ENCODE data around the gene NTF3. TPM values are rescaled to one million over a fixed set of nuclear protein-coding genes. Genes with fewer than 3 reads are reported as not detected.

Gene NTF3
- total RNA-seq, 1 donor from 2014 or later = 8.6 TPM

GRCh38 chr12:5509102-5509501, 77.2 kb downstream of the NTF3 start:
- Mint-ChIP-seq H3K4me1 (peaks cover 22% of the 10 kb centered on the region), H3K9me3 (no peaks in the 10 kb centered on the region), H3K27ac (no peak overlapping the region), H3K4me3 (no peak overlapping the region), H3K27me3 (ENCODE audit: low read depth) (peaks cover 13% of the 10 kb centered on the region), H3K36me3 (no peaks in the 10 kb centered on the region)
- DNase-seq (ENCODE audit: low spot score in 2 of 2, unreplicated experiment in 2 of 2) = no peak
- TF ChIP-seq CTCF (IDR thresholded peaks at IDR 0.05; ENCODE audit: unreplicated experiment) = no peak

DNA sequence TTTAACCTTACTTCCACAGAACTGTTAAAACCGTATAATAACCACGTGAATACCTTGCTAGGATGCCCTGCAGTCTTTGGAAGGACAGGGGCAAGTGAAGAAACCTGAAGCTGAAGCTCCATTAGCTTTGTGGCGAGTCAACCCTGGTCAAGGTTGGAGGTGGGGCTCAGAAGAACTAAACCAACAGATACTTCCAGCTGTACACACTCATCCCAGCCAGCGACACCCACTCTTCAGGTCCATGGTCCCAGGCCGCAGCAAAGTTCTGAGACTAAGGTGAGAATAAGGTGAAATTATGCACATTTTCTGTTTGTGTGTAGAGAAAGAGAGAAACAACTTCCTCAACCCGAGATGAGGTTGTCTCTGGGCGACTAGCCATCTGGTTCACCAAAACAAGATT, 77.6 kb downstream of the NTF3 start:
- Mint-ChIP-seq H3K27ac (no peak overlapping the region), H3K4me1 (peaks cover 22% of the 10 kb centered on the region), H3K4me3 (no peak overlapping the region), H3K9me3 (no peaks in the 10 kb centered on the region), H3K36me3 (no peaks in the 10 kb centered on the region), H3K27me3 (ENCODE audit: low read depth) (peaks cover 13% of the 10 kb centered on the region)
- TF ChIP-seq CTCF (IDR thresholded peaks at IDR 0.05; ENCODE audit: unreplicated experiment) = no peak
- DNase-seq (ENCODE audit: low spot score in 2 of 2, unreplicated experiment in 2 of 2) = no peak

DNA sequence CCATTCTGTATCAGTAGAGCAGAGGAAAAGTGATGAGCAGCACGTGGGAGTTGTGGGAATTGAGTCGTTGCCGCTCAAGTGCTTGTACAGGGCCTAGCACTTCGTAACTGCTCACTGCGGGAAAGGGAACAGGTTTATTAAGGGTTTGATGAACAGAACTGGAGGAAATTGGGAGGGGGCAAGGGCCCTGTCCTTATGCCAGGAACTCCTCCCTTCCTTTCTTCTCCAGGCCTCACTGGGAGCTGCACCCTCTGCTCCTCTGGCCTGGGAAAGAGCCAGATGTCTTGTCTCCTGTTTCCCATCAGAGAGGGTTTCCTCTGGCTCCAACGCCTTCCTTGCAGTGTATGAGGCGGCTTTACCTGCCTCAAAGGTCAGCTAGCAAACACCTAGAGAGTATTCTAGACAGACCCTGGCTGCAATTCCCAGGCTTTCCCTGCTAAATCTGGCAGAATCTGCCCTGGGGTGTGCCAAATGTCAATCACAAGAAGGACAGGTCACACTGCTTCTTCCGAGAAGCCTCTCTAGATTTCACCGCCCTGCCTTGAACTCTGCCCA, 78.4 kb downstream of the NTF3 start:
- no peak overlapping the region for H3K4me3 Mint-ChIP-seq
- no peaks in the 10 kb centered on the region for H3K36me3 Mint-ChIP-seq
- peaks cover 13% of the 10 kb centered on the region for H3K27me3 Mint-ChIP-seq (ENCODE audit: low read depth)
- H3K9me3 Mint-ChIP-seq = no peaks in the 10 kb centered on the region
- peaks cover 22% of the 10 kb centered on the region for H3K4me1 Mint-ChIP-seq
- DNase-seq (ENCODE audit: low spot score in 2 of 2, unreplicated experiment in 2 of 2) = peak in 1 of 2 experiments; percentile 11
- no peak overlapping the region for H3K27ac Mint-ChIP-seq
- TF ChIP-seq CTCF (IDR thresholded peaks at IDR 0.05; ENCODE audit: unreplicated experiment) = no peak

GRCh38 chr12:5511256-5511643, 79.3 kb downstream of the NTF3 start:
- Mint-ChIP-seq H3K27ac (no peak overlapping the region), H3K9me3 (no peaks in the 10 kb centered on the region), H3K27me3 (ENCODE audit: low read depth) (peaks cover 13% of the 10 kb centered on the region), H3K4me3 (no peak overlapping the region), H3K36me3 (no peaks in the 10 kb centered on the region), H3K4me1 (peaks cover 21% of the 10 kb centered on the region)
- peak in 1 of 2 experiments; percentile 10 for DNase-seq (ENCODE audit: low spot score in 2 of 2, unreplicated experiment in 2 of 2)
- no peak for TF ChIP-seq CTCF (IDR thresholded peaks at IDR 0.05; ENCODE audit: unreplicated experiment)

GRCh38 chr12:5511644-5512600, 80.0 kb downstream of the NTF3 start:
- Mint-ChIP-seq H3K9me3 (no peaks in the 10 kb centered on the region), H3K4me1 (peaks cover 15% of the 10 kb centered on the region), H3K27ac (no peak overlapping the region), H3K4me3 (no peak overlapping the region), H3K36me3 (no peaks in the 10 kb centered on the region), H3K27me3 (ENCODE audit: low read depth) (peaks cover 13% of the 10 kb centered on the region)
- DNase-seq (ENCODE audit: low spot score in 2 of 2, unreplicated experiment in 2 of 2) = peak in 1 of 2 experiments; percentile 44
- TF ChIP-seq CTCF (IDR thresholded peaks at IDR 0.05; ENCODE audit: unreplicated experiment) = no peak

Data from mesothelial cell of epicardium (in vitro differentiated cells).